ENCODE results near the gene UIMC1. TPM values are rescaled to one million over a fixed set of nuclear protein-coding genes. Genes with fewer than 3 reads are reported as not detected.
A peak's percentile ranks its signal among the peaks of the same experiment; 100 is the strongest.

The UIMC1 gene
- total RNA-seq, 1 donor from 2014 or later, result 39.1 TPM

- H3K4me1 Mint-ChIP-seq (ENCODE audit: unreplicated experiment), result peaks cover 21% of the 10 kb centered on the region
- no peaks in the 10 kb centered on the region for H3K27me3 Mint-ChIP-seq
- peak; percentile 72 for TF ChIP-seq CTCF (conservative IDR thresholded peaks at IDR 0.05)
- DNase-seq (ENCODE audit: extremely low spot score, unreplicated experiment), result peak; percentile 94
- peaks cover 16% of the 10 kb centered on the region for H3K36me3 Mint-ChIP-seq
- no peaks in the 10 kb centered on the region for H3K9me3 Mint-ChIP-seq
- peak within 1 kb of the TSS; percentile 94 for H3K27ac Mint-ChIP-seq
- H3K4me3 Mint-ChIP-seq, result peak within 1 kb of the TSS; percentile 99
Measured at GRCh38 chr5:177022386-177023302, 16.1 kb upstream of the UIMC1 start, which contains the start of gene ZNF346. ZNF346 (plus strand) TSS chr5:177022696; CDS start chr5:177022739, 43 bp downstream.

- no peak for TF ChIP-seq CTCF (conservative IDR thresholded peaks at IDR 0.05)
- Mint-ChIP-seq H3K4me3 (peak overlapping the region; percentile 42), H3K36me3 (peaks cover 6% of the 10 kb centered on the region), H3K27ac (no peak overlapping the region), H3K9me3 (no peaks in the 10 kb centered on the region), H3K4me1 (ENCODE audit: unreplicated experiment) (peaks cover 15% of the 10 kb centered on the region), H3K27me3 (no peaks in the 10 kb centered on the region)
- DNase-seq (ENCODE audit: extremely low spot score, unreplicated experiment), result no peak
Measured at GRCh38 chr5:177020033-177020432, 13.5 kb upstream of the UIMC1 start.

- no peak overlapping the region for H3K4me3 Mint-ChIP-seq
- no peak for DNase-seq (ENCODE audit: extremely low spot score, unreplicated experiment)
- no peaks in the 10 kb centered on the region for H3K36me3 Mint-ChIP-seq
- H3K9me3 Mint-ChIP-seq, result no peaks in the 10 kb centered on the region
- peaks cover 3% of the 10 kb centered on the region for H3K4me1 Mint-ChIP-seq (ENCODE audit: unreplicated experiment)
- no peak for TF ChIP-seq CTCF (conservative IDR thresholded peaks at IDR 0.05)
- H3K27ac Mint-ChIP-seq, result no peak overlapping the region
- no peaks in the 10 kb centered on the region for H3K27me3 Mint-ChIP-seq
Measured at GRCh38 chr5:177018341-177018740, 11.8 kb upstream of the UIMC1 start.

GRCh38 chr5:177015156-177015555, 8.6 kb upstream of the UIMC1 start:
- Mint-ChIP-seq H3K27me3 (no peaks in the 10 kb centered on the region), H3K9me3 (no peaks in the 10 kb centered on the region), H3K4me3 (no peak overlapping the region), H3K4me1 (ENCODE audit: unreplicated experiment) (no peaks in the 10 kb centered on the region), H3K27ac (no peak overlapping the region), H3K36me3 (no peaks in the 10 kb centered on the region)
- no peak for TF ChIP-seq CTCF (conservative IDR thresholded peaks at IDR 0.05)
- no peak for DNase-seq (ENCODE audit: extremely low spot score, unreplicated experiment)

- Mint-ChIP-seq H3K4me3 (no peak overlapping the region), H3K27me3 (no peaks in the 10 kb centered on the region), H3K27ac (no peak overlapping the region), H3K36me3 (peaks cover 5% of the 10 kb centered on the region), H3K9me3 (no peaks in the 10 kb centered on the region), H3K4me1 (ENCODE audit: unreplicated experiment) (peaks cover 6% of the 10 kb centered on the region)
- TF ChIP-seq CTCF (conservative IDR thresholded peaks at IDR 0.05), result no peak
- DNase-seq (ENCODE audit: extremely low spot score, unreplicated experiment), result no peak
Measured at GRCh38 chr5:177010153-177010552, 3.6 kb upstream of the UIMC1 start.

All from type B pancreatic cell (in vitro differentiated cells).